ENCODE results near the gene CMKLR1.

CMKLR1 gene

DNA sequence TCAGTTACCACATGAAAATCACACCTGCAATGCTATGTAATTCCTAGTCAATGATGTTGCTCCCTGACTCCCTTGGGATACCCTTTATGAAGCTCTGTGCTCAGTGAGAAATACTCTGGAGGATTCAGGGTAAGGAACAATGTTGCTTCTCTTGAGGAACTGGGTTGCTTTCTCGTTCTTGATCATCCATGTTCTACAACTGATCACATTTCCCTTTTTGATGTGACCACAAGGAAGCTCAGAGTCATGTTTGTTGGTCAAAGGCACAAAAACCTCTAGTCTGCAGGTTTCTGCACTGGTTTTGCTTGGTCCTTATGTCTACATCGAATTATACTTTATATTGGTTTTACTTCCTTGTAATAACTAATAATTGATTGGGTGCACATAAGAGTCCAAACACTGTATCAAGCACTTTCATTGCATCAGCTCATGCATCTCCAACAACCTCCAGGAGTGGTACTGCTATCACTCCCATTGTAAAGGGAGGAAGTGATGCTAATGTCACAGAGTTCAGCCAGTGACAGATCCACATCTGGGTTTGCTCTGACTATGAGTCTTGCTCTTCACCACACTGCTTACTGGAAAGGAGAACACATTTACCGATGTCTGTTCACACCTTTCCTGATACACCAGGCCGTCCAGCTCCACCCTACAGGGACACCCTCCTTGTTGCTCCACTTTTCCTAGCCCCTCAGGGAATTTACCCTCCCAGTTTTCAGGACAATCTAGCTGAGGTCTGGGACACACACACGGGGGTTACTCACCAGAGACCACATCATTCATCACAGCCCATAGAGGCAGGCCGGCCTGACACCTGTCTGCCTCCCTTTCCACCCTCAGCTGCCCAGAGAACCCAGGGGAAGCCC, 41.0 kb downstream of the CMKLR1 start:
- DNase-seq = no peak

GRCh38 chr12:108297424-108297823, 41.7 kb downstream of the CMKLR1 start:
- DNase-seq = no peak

DNA sequence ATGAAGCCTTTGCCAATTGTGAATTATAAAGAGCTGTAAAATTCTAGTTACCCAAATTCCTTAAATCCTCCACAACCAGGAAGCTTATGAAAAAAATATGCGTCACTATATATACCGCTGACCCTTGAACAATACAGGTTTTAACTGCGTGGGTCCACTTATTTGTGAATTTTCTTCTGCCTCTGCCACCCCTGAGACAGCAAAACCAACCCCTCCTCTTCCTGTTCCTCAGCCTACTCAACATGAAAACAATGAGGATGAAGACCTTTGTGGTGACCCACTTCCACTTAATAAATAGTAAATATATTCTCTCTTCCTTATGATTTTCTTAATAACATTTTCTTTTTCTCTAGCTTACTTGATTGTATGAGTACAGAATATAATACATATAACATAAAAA, 42.2 kb downstream of the CMKLR1 start:
- no peak for DNase-seq

- no peak for DNase-seq
These were observed 43.5 kb downstream of the CMKLR1 start for GRCh38 chr12:108295641-108296040.

GRCh38 chr12:108289350-108290161, 49.6 kb downstream of the CMKLR1 start:
- no peak for DNase-seq

- DNase-seq = no peak
These were observed 51.9 kb downstream of the CMKLR1 start for GRCh38 chr12:108287227-108287626.

- DNase-seq = no peak
These were observed 54.1 kb downstream of the CMKLR1 start for GRCh38 chr12:108285016-108285415.

- DNase-seq = no peak
These were observed 54.9 kb downstream of the CMKLR1 start for GRCh38 chr12:108284163-108284562.

- no peak for DNase-seq
These were observed 56.4 kb downstream of the CMKLR1 start for GRCh38 chr12:108282676-108283075.

GRCh38 chr12:108282160-108282559, 57.0 kb downstream of the CMKLR1 start:
- no peak for DNase-seq

GRCh38 chr12:108277613-108278012, 61.5 kb downstream of the CMKLR1 start:
- no peak for DNase-seq

GRCh38 chr12:108273217-108273616, 65.9 kb downstream of the CMKLR1 start:
- DNase-seq = no peak

GRCh38 chr12:108271951-108272872, 66.9 kb downstream of the CMKLR1 start:
- DNase-seq = no peak

GRCh38 chr12:108270849-108271143, 68.3 kb downstream of the CMKLR1 start:
- DNase-seq = no peak

GRCh38 chr12:108270035-108270848, 68.9 kb downstream of the CMKLR1 start:
- no peak for DNase-seq

GRCh38 chr12:108269224-108269623, 69.9 kb downstream of the CMKLR1 start:
- DNase-seq = no peak

- DNase-seq = peak; percentile 38
These were observed 70.7 kb downstream of the CMKLR1 start for GRCh38 chr12:108268397-108268796.

GRCh38 chr12:108267450-108267849, 71.7 kb downstream of the CMKLR1 start:
- no peak for DNase-seq

DNA sequence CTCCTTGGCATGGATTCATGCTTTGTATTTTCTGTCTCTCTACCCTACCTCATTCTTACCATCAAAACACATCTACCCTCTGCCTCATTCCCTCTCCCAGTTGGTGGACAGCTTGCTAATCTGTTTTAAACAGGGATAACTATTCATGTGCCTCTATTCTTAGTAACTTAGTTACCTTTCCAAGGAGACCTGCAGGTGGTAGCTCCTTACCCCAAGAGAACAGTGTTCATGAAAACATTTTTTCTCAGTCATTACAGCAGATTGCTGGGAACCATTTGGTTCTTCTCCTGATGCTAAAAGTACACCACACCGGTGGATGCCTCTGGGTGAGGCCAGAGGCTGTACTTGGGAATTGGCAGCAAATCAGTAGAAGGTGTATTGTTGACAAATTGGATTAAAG, 73.0 kb downstream of the CMKLR1 start:
- no peak for DNase-seq

GRCh38 chr12:108265505-108265904, 73.6 kb downstream of the CMKLR1 start:
- no peak for DNase-seq

GRCh38 chr12:108260969-108261368, 78.1 kb downstream of the CMKLR1 start:
- DNase-seq = no peak

- DNase-seq = no peak
These were observed 79.1 kb downstream of the CMKLR1 start for GRCh38 chr12:108260039-108260438.

All from CD4-positive, alpha-beta T cell treated with Interleukin-15 for 1 hour (primary cell).